ENCODE measurements around the gene FBXO45. TPM values are rescaled to one million over a fixed set of nuclear protein-coding genes. Genes with fewer than 3 reads are reported as not detected.
"Not testable (repeated sequence)": the region's sequence is repeated elsewhere in the genome, so short reads cannot be mapped to it uniquely, and the experiment has no call there.

Gene FBXO45, protein sequence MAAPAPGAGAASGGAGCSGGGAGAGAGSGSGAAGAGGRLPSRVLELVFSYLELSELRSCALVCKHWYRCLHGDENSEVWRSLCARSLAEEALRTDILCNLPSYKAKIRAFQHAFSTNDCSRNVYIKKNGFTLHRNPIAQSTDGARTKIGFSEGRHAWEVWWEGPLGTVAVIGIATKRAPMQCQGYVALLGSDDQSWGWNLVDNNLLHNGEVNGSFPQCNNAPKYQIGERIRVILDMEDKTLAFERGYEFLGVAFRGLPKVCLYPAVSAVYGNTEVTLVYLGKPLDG
- total RNA-seq (1 to 10 TPM; 4.9 to 7.6 (median 6.9) TPM), polyA plus RNA-seq (3.0 TPM)
- long read RNA-seq, donor 1, full-length matches to known transcripts: 37 of 39 reads
- long read RNA-seq, donor 1, partial matches to known transcripts: 0 of 39 reads
- long read RNA-seq, donor 1, other reads (novel, unspliced or antisense): 2 of 39 reads
- long read RNA-seq, donor 2, full-length matches to known transcripts: 10 of 11 reads
- long read RNA-seq, donor 2, partial matches to known transcripts: 0 of 11 reads
- long read RNA-seq, donor 2, other reads (novel, unspliced or antisense): 1 of 11 reads
- long read RNA-seq, donor 3, partial matches to known transcripts: 0 of 2 reads
- long read RNA-seq, donor 3, other reads (novel, unspliced or antisense): 1 of 2 reads
- long read RNA-seq, donor 4, full-length matches to known transcripts: 7 of 7 reads
- long read RNA-seq, donor 4, partial matches to known transcripts: 0 of 7 reads
- long read RNA-seq, donor 4, other reads (novel, unspliced or antisense): 0 of 7 reads

DNA sequence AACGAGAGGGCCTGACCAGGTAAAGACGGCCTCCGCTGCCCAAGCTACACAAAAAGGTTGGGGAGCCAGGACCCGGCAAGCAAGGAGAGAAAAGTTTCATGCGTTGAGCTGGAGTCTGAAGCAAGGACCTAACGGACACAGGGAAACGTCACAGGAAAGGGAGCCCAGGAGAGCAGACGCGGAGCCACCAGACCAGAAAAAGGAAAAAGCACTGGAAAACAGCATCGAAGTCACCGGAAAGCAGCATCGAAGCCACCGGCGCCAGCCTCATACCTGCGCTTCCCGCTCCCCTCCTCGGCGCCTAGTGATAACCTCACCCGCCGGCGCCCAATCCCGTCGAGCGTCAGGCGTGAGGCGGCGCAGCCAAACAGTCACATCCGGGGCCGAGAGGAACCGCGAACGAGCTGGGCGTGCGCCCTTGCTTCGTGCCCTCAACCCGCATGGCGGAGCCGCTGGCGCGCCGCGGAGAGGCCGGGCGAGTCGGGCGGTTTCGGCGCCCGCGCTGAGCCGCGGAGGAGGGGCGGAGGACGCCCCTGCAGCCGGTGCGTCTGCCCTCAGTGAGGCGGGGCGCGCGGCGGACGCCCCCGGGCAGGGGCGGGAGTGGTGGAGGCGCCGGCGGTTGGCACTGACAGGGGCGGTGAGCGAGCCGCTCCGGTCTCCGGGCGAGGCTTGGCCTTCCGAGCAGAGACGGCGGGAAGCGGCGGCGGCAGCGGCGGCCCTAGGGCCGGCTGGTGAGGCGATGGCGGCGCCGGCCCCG, at the start of gene FBXO45, which contains the start of gene WDR53:
Gene FBXO45, plus strand, starts transcription at position 415 of the 757 bp plus-strand sequence. Its CDS starts 325 bp downstream, at position 740.
Gene WDR53, minus strand, starts transcription at position 309 of the 757 bp plus-strand sequence. CDS start 7,079 bp downstream, outside the sequence.
- intact Hi-C loops (cut with DNase I): no loop called here
- Histone ChIP-seq H3K9me3 (ENCODE audit: control insufficient read depth, low read length) (no peaks in the 10 kb centered on the region), H3K27ac (ENCODE audit: low read length) (peak within 1 kb of the TSS; percentile 90), H3K4me1 (ENCODE audit: control insufficient read depth, insufficient read depth, low read length) (peaks cover 4% of the 10 kb centered on the region), H3K4me3 (ENCODE audit: low read length) (peak within 1 kb of the TSS; percentile 83), H3K27me3 (ENCODE audit: control insufficient read depth, insufficient read depth) (no peaks in the 10 kb centered on the region)
- ATAC-seq (peak; percentile 99 to 100), DNase-seq (peak; percentile 96 to 98 (median 98))
- WGBS: under 1% methylated on average over 87 of the region's 87 CpGs

DNA sequence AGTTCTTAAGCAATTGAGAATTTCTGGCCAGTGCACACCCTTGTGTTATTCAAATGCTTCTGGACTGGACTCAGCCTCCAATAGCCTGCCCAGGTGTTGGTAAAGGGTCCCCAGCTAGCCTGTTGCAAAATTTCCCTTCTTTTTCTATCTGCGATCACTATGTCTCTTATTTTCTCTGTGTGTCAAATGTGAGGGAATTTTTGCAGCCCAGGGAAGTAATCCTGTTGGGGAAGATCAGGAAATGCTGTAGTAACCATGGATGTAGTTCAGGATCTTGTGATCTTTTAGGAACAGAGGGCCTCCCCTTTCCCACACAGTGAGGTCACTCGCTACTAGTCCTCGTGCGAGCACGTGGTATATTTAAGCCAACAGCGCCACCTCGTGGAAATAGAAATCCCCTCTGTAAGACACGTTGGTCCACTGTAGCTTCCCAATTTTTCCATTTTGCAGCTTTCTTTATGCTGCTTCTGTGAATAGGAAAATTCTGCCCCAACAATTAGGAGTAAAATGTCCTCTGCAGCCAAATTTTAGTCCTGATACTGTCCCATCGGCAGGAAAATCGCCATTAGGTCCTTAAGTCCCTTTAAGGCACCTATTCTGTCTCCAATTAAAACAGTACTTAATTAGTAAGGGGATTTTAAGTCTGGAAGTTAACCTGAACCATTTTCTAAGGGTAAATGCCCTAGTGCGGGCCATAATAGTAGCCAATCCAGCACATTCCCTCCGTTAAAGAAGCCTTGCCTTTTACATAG, 49.3 kb upstream of the FBXO45 start:
- H3K27me3 ChIP-seq (ENCODE audit: control insufficient read depth, insufficient read depth): no peaks in the 10 kb centered on the region
- 43% methylated on average over 12 of the region's 12 CpGs for WGBS
- H3K4me3 ChIP-seq (ENCODE audit: low read length): no peak overlapping the region
- ATAC-seq (peak; percentile 72 to 74), DNase-seq (peak; percentile 59 to 74 (median 61))
- no peaks in the 10 kb centered on the region for H3K4me1 ChIP-seq (ENCODE audit: control insufficient read depth, insufficient read depth, low read length)
- H3K27ac ChIP-seq (ENCODE audit: low read length): no peak overlapping the region
- H3K9me3 ChIP-seq (ENCODE audit: control insufficient read depth, low read length): peaks cover 5% of the 10 kb centered on the region
- intact Hi-C loops (cut with DNase I): loop anchor here in 2 of 4 donors (10.0 kb wide), 2 partner anchors 254 to 264 kb away; no protein-coding TSS in a partner anchor

DNA sequence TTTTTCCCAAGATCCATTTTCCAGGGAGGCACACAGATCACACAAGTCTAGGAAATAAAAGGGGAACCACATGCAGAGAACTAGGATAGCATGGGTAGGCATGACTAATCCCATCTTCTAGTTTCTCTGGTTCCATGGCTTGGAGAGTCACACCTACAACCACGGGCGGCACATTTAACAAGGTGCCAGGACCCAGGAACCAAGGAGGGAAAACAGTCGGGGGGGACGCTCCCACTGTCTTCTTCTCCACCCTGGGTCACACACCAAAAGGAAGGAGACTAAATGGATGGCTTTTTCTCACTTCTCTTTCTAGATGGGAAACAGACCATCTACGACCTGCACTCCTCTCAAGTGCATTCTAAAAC, 48.8 kb upstream of the FBXO45 start:
- intact Hi-C loops (cut with DNase I): loop anchor here in 3 of 4 donors (5.0 to 10.0 kb wide), 3 partner anchors 255 to 267 kb away; no protein-coding TSS in a partner anchor
- peaks cover 5% of the 10 kb centered on the region for H3K9me3 ChIP-seq (ENCODE audit: control insufficient read depth, low read length)
- H3K27me3 ChIP-seq (ENCODE audit: control insufficient read depth, insufficient read depth): no peaks in the 10 kb centered on the region
- H3K4me1 ChIP-seq (ENCODE audit: control insufficient read depth, insufficient read depth, low read length): no peaks in the 10 kb centered on the region
- H3K27ac ChIP-seq (ENCODE audit: low read length): no peak overlapping the region
- no peak overlapping the region for H3K4me3 ChIP-seq (ENCODE audit: low read length)
- 86% methylated on average over 5 of the region's 5 CpGs for WGBS
- ATAC-seq (no peak), DNase-seq (peak in 1 of 3 donors; percentile 58)

DNA sequence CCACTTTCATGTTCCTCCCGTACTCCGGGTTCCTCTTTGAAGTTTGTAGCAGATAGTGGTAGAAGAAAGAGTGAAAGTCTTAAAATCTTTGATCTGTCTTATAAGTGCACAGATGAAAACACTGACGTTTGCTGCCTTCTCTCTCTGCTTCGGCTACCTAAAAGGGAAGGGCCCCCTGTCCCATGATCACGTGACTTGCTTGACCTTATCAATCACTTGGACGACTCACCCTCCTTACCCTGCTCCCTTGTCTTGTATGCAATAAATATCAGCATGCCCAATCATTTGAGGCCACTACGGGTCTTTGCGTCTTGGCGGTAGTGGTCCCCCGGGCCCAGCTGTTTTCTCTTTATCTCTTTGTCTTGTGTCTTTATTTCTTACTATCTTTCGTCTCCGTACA, 47.2 kb upstream of the FBXO45 start:
- not testable (repeated sequence) for H3K27me3 ChIP-seq (ENCODE audit: control insufficient read depth, insufficient read depth); H3K4me3 ChIP-seq (ENCODE audit: low read length); H3K9me3 ChIP-seq (ENCODE audit: control insufficient read depth, low read length); H3K4me1 ChIP-seq (ENCODE audit: control insufficient read depth, insufficient read depth, low read length); DNase-seq; ATAC-seq; H3K27ac ChIP-seq (ENCODE audit: low read length)
- intact Hi-C loops (cut with DNase I): loop anchor here in 1 of 4 donors (5.0 kb wide), 1 partner anchor 269 kb away; no protein-coding TSS in a partner anchor
- WGBS: 78% methylated on average over 12 of the region's 12 CpGs

DNA sequence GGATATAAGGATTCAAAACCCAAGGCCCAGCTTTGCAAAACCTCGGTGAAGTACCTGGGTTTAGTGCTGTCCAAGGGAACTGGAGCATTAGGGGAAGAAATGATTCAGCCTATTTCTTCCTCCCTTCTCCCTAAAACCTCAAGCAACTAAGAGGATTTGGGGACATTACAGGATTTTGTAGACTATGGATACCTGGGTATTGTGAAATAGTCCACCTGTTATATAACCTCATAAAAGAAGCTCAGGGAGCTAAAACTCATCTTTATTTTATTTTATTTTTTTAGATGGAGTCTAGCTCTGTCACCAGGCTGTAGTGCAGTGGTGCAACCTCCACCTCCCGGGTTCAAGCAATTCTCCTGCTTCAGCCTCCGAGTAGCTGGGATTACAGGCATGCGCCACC, 44.6 kb upstream of the FBXO45 start:
- H3K4me1 ChIP-seq (ENCODE audit: control insufficient read depth, insufficient read depth, low read length): no peaks in the 10 kb centered on the region
- 97% methylated on average over 4 of the region's 4 CpGs for WGBS
- H3K27ac ChIP-seq (ENCODE audit: low read length): no peak overlapping the region
- H3K27me3 ChIP-seq (ENCODE audit: control insufficient read depth, insufficient read depth): no peaks in the 10 kb centered on the region
- intact Hi-C loops (cut with DNase I): loop anchor here in 1 of 4 donors (5.0 kb wide), 1 partner anchor 272 kb away; no protein-coding TSS in a partner anchor
- DNase-seq (no peak), ATAC-seq (no peak)
- peaks cover 5% of the 10 kb centered on the region for H3K9me3 ChIP-seq (ENCODE audit: control insufficient read depth, low read length)
- H3K4me3 ChIP-seq (ENCODE audit: low read length): no peak overlapping the region

DNA sequence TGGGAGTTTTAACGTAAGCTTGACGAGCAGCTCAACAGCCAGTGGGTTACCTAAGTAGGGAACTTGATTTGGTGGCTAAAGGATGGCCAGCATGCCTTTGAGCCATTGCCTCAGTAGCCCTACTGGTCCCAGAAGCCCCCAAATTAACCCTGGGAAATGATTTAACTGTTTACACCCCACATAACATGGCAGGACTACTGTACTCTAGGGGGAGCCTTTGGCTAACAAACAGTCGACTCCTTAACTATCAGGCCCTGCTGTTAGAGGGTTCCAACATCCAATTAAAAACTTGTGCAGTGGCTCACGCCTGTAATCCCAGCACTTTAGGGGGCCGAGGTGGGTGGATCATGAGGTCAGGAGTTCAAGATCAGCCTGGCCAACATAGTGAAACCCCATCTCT, 43.9 kb upstream of the FBXO45 start:
- Histone ChIP-seq H3K4me1 (ENCODE audit: control insufficient read depth, insufficient read depth, low read length) (no peaks in the 10 kb centered on the region), H3K9me3 (ENCODE audit: control insufficient read depth, low read length) (peaks cover 2% of the 10 kb centered on the region), H3K27ac (ENCODE audit: low read length) (no peak overlapping the region), H3K4me3 (ENCODE audit: low read length) (no peak overlapping the region), H3K27me3 (ENCODE audit: control insufficient read depth, insufficient read depth) (no peaks in the 10 kb centered on the region)
- WGBS: 52% methylated on average over 5 of the region's 5 CpGs
- DNase-seq (no peak), ATAC-seq (no peak)
- intact Hi-C loops (cut with DNase I): loop anchor here in 1 of 4 donors (5.0 kb wide), 1 partner anchor 272 kb away; no protein-coding TSS in a partner anchor

DNA sequence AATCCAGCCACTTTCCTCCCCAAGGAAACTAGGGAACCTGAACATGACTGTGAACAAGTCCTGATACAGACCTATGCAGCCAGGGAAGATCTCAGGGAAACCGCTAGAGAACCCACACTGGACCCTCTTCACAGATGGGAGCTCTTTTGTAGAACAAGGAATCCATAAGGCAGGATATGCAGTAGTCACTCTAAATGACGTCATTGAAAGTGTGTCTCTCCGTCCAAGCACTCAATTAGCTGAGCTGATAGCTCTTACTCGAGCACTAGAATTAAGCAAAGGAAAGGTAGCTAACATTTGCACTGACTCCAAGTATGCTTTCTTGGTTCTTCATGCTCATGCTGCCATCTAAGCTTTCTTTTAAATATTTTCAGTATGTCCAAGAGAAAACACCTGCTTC, 43.3 kb upstream of the FBXO45 start:
- ATAC-seq: no peak
- no peak for DNase-seq
- H3K27ac ChIP-seq (ENCODE audit: low read length): no peak overlapping the region
- WGBS: 72% methylated on average over 4 of the region's 4 CpGs
- intact Hi-C loops (cut with DNase I): no loop called here
- no peaks in the 10 kb centered on the region for H3K27me3 ChIP-seq (ENCODE audit: control insufficient read depth, insufficient read depth)
- H3K4me3 ChIP-seq (ENCODE audit: low read length): no peak overlapping the region
- no peaks in the 10 kb centered on the region for H3K9me3 ChIP-seq (ENCODE audit: control insufficient read depth, low read length)
- no peaks in the 10 kb centered on the region for H3K4me1 ChIP-seq (ENCODE audit: control insufficient read depth, insufficient read depth, low read length)

DNA sequence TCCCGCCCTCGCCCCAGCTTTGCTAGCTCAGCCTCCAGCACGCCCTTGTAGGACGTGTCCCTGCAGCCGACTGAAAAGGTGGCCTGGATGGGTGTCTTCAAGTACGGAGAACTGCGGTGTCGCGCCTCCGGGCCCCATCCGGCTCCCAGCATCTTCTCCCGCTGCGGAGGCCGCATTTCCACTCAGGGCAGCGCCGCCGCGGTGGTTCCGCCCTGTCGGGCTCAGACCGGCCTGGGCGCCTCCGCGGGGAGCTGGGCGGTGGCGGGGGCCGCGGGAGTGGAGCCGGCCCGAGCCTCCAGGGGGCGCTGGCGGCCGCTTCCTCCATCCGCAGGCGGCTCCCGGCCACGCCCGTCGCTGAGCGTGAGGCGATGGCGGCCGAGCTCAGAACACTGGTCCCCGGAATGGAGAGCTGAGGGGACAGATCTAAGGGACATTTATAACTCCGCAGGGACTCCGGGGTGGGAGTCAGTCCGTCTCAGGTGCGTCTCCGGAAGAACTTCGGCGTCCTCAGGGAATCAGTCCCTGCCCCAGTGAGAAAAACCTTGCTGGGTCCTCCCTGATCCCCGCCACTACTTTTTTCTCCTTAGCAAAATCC, 39.7 kb upstream of the FBXO45 start:
- WGBS: 7% methylated on average over 52 of the region's 52 CpGs
- H3K9me3 ChIP-seq (ENCODE audit: control insufficient read depth, low read length): no peaks in the 10 kb centered on the region
- DNase-seq (peak; percentile 82 to 89 (median 88)), ATAC-seq (peak; percentile 95 to 99)
- intact Hi-C loops (cut with DNase I): no loop called here
- no peaks in the 10 kb centered on the region for H3K4me1 ChIP-seq (ENCODE audit: control insufficient read depth, insufficient read depth, low read length)
- H3K4me3 ChIP-seq (ENCODE audit: low read length): peak overlapping the region; percentile 36
- no peaks in the 10 kb centered on the region for H3K27me3 ChIP-seq (ENCODE audit: control insufficient read depth, insufficient read depth)
- H3K27ac ChIP-seq (ENCODE audit: low read length): no peak overlapping the region

DNA sequence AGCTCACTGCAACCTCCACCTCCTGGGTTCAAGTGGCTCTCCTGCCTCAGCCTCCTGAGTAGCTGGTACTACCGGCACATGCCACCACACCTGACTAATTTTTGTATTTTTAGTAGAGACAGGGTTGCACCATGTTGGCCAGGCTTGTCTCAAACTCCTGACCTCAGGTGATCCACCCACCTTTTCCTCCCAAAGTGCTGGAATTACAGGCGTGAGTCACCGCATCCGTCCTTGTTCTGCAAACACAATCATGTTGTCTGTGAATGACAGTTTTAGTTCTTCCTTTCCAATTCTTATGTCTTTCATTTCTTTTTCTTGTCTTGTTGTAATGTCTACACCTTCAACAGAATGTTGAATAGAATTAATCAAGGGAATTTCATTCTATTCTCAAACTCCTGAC, 37.0 kb upstream of the FBXO45 start:
- H3K27me3 ChIP-seq (ENCODE audit: control insufficient read depth, insufficient read depth): no peaks in the 10 kb centered on the region
- DNase-seq (no peak), ATAC-seq (no peak)
- H3K9me3 ChIP-seq (ENCODE audit: control insufficient read depth, low read length): no peaks in the 10 kb centered on the region
- H3K4me3 ChIP-seq (ENCODE audit: low read length): no peak overlapping the region
- intact Hi-C loops (cut with DNase I): no loop called here
- WGBS: 87% methylated on average over 4 of the region's 4 CpGs
- H3K4me1 ChIP-seq (ENCODE audit: control insufficient read depth, insufficient read depth, low read length): no peaks in the 10 kb centered on the region
- H3K27ac ChIP-seq (ENCODE audit: low read length): no peak overlapping the region

All from right cardiac atrium (tissue), 5 donors.